ENCODE measurements around the gene KLK12.

DNA sequence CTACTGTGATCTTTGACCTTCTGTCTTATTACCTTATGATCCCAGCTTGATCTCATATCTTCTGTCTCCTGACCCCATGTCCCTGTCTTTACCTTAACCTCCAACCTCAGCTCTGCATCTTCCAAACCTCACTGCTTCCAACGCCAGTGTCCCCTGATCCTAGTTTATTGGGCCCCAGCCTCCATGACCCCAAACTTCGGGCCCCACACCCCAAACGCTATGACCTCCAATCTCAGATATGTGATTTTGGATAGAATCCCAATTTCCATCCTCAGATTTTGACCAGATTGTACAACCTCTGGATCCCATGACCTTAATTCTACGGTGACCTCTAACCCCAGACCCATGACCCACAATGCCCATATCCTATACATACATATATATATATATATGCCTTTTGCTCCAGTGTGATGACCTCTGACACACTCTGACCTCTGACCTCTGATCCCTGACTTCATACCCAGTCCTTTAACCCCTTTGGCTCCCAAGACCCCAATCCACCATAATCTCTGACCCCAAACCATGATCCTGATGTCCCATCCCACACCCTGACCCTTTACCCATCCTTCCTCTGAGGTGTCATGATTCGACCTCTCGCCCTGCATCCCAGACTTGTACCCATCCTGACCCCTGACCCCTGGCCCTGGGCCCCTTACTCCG is 3.5 kb downstream of the KLK12 start:
- TF ChIP-seq EZH2 (IDR thresholded peaks at IDR 0.05) (no peak), POLR2AphosphoS5 (IDR thresholded peaks at IDR 0.05; ENCODE audit: borderline replicate concordance, low read depth, low read length) (no peak), FOXP2 (optimal IDR thresholded peaks at IDR 0.05; ENCODE audit: control extremely low read depth, extremely low read length, insufficient read depth) (no peak)

All from SK-N-MC (cell line).